ENCODE results near the gene ZNF679.

DNA sequence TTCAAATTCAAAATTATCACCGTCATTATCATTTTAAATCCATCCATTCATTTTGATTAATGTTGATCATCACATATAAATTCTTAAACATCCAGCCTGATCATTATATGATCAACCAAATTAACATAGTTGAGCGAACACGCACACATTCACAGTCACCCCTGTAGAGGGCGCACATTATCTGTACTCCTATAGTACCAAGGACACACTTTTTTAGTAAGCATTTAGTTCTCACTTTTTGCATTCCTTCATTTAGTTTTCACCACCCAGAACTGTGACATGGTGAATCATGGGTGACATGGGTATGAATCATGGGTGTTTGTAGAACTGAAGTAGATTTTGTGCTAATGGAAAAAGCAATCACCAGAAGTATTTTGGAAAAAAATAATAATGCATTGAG is 47.3 kb upstream of the ZNF679 start:
- TF ChIP-seq, protein P1, sequence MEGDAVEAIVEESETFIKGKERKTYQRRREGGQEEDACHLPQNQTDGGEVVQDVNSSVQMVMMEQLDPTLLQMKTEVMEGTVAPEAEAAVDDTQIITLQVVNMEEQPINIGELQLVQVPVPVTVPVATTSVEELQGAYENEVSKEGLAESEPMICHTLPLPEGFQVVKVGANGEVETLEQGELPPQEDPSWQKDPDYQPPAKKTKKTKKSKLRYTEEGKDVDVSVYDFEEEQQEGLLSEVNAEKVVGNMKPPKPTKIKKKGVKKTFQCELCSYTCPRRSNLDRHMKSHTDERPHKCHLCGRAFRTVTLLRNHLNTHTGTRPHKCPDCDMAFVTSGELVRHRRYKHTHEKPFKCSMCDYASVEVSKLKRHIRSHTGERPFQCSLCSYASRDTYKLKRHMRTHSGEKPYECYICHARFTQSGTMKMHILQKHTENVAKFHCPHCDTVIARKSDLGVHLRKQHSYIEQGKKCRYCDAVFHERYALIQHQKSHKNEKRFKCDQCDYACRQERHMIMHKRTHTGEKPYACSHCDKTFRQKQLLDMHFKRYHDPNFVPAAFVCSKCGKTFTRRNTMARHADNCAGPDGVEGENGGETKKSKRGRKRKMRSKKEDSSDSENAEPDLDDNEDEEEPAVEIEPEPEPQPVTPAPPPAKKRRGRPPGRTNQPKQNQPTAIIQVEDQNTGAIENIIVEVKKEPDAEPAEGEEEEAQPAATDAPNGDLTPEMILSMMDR (IDR thresholded peaks at IDR 0.05 in 2 of 3, conservative IDR thresholded peaks at IDR 0.05 in 1 of 3; ENCODE audit: borderline replicate concordance in 1 of 3, insufficient read depth in 1 of 3, low read depth in 2 of 3, low read length in 2 of 3) = peak in 2 of 3 experiments; percentile 30 to 51; a peak in 4 of 6 replicates
- TF ChIP-seq, protein P2, sequence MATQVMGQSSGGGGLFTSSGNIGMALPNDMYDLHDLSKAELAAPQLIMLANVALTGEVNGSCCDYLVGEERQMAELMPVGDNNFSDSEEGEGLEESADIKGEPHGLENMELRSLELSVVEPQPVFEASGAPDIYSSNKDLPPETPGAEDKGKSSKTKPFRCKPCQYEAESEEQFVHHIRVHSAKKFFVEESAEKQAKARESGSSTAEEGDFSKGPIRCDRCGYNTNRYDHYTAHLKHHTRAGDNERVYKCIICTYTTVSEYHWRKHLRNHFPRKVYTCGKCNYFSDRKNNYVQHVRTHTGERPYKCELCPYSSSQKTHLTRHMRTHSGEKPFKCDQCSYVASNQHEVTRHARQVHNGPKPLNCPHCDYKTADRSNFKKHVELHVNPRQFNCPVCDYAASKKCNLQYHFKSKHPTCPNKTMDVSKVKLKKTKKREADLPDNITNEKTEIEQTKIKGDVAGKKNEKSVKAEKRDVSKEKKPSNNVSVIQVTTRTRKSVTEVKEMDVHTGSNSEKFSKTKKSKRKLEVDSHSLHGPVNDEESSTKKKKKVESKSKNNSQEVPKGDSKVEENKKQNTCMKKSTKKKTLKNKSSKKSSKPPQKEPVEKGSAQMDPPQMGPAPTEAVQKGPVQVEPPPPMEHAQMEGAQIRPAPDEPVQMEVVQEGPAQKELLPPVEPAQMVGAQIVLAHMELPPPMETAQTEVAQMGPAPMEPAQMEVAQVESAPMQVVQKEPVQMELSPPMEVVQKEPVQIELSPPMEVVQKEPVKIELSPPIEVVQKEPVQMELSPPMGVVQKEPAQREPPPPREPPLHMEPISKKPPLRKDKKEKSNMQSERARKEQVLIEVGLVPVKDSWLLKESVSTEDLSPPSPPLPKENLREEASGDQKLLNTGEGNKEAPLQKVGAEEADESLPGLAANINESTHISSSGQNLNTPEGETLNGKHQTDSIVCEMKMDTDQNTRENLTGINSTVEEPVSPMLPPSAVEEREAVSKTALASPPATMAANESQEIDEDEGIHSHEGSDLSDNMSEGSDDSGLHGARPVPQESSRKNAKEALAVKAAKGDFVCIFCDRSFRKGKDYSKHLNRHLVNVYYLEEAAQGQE (IDR thresholded peaks at IDR 0.05; ENCODE audit: low read depth) = no peak
- TF ChIP-seq, protein P3, sequence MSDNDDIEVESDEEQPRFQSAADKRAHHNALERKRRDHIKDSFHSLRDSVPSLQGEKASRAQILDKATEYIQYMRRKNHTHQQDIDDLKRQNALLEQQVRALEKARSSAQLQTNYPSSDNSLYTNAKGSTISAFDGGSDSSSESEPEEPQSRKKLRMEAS (IDR thresholded peaks at IDR 0.05) = no peak
- TF ChIP-seq POLR2A (IDR thresholded peaks at IDR 0.05; ENCODE audit: borderline replicate concordance, extremely low read depth, insufficient read depth, insufficient read length) (no peak), TCF7L2 (IDR thresholded peaks at IDR 0.05; ENCODE audit: borderline replicate concordance, extremely low read depth, insufficient read depth, insufficient read length) (no peak), SP1 (IDR thresholded peaks at IDR 0.05; ENCODE audit: low read depth) (no peak), FOSL1 (IDR thresholded peaks at IDR 0.05; ENCODE audit: low read depth) (no peak), POLR2AphosphoS5 (IDR thresholded peaks at IDR 0.05; ENCODE audit: low read depth, low read length) (no peak), EZH2 (IDR thresholded peaks at IDR 0.05) (no peak), SIN3A (IDR thresholded peaks at IDR 0.05; ENCODE audit: low read depth) (no peak), YY1 (IDR thresholded peaks at IDR 0.05; ENCODE audit: extremely low read depth, insufficient replicate concordance, low read depth, low read length) (no peak)

Data from HCT116 (cell line).